Trophoblast cell (in vitro differentiated cells and primary cell): ENCODE measurements around the gene ZDHHC14.

Source experiments
- DNase-seq, 2 donors: peaks; one replicate each; pipeline ENCODE4 v3.0.0-alpha.2; 2016
- H2AFZ ChIP-seq: 2 replicates; pipeline ENCODE4 v1.6.1; 2013; ENCODE audit warnings: low read length, moderate library complexity, mild to moderate bottlenecking; ENCODE audit not compliant: insufficient read depth, poor library complexity
- H2AK5ac ChIP-seq: 2 replicates; pipeline ENCODE4 v1.6.1; 2013; ENCODE audit warnings: mild to moderate bottlenecking, low read length
- H2BK120ac ChIP-seq: 2 replicates; pipeline ENCODE4 v1.6.1; 2013; ENCODE audit warnings: low read length, mild to moderate bottlenecking, moderate library complexity; ENCODE audit not compliant: insufficient read depth, poor library complexity
- H2BK12ac ChIP-seq: 2 replicates; pipeline ENCODE4 v1.6.1; 2013; ENCODE audit warnings: mild to moderate bottlenecking, low read length, moderate library complexity
- H2BK5ac ChIP-seq: 2 replicates; pipeline ENCODE4 v1.6.1; 2013; ENCODE audit warnings: low read length, low read depth, moderate library complexity, mild to moderate bottlenecking; ENCODE audit not compliant: poor library complexity
- H3K14ac ChIP-seq: 2 replicates; pipeline ENCODE4 v1.6.1; 2013; ENCODE audit warnings: mild to moderate bottlenecking, low read length
- H3K18ac ChIP-seq: 2 replicates; pipeline ENCODE4 v1.6.1; 2013; ENCODE audit warnings: mild to moderate bottlenecking, low read length
- H3K23ac ChIP-seq: 2 replicates; pipeline ENCODE4 v1.6.1; 2013; ENCODE audit warnings: low read length
- H3K27ac ChIP-seq: 2 replicates; pipeline ENCODE4 v1.5.1; 2013; ENCODE audit warnings: low read depth, mild to moderate bottlenecking, inconsistent platforms, low read length, moderate library complexity
- H3K27me3 ChIP-seq: 2 replicates; pipeline ENCODE4 v1.6.1; 2013; ENCODE audit warnings: inconsistent platforms, mild to moderate bottlenecking, low read length, moderate library complexity; ENCODE audit not compliant: insufficient read depth
- H3K36me3 ChIP-seq, 2 experiments: 1 replicate in 1 of 2; 2 replicates in 1 of 2; pipeline ENCODE4 v1.6.1; 2013; ENCODE audit warnings: low read length in 2 of 2, mild to moderate bottlenecking in 2 of 2, moderate library complexity in 1 of 2; ENCODE audit not compliant: insufficient read depth in 2 of 2, control insufficient read depth in 1 of 2
- H3K4ac ChIP-seq: 2 replicates; pipeline ENCODE4 v1.6.1; 2013; ENCODE audit warnings: low read depth, mild to moderate bottlenecking, low read length, moderate library complexity
- H3K4me1 ChIP-seq, 2 experiments: 1 replicate in 1 of 2; 2 replicates in 1 of 2; pipeline ENCODE4 v1.6.1; 2013; ENCODE audit warnings: low read length in 2 of 2, mild to moderate bottlenecking in 2 of 2, moderate library complexity in 1 of 2; ENCODE audit not compliant: insufficient read depth in 2 of 2, control insufficient read depth in 1 of 2
- H3K4me2 ChIP-seq: 2 replicates; pipeline ENCODE4 v1.6.1; 2013; ENCODE audit warnings: inconsistent platforms, mild to moderate bottlenecking, low read length, moderate library complexity
- H3K4me3 ChIP-seq: 2 replicates; pipeline ENCODE4 v1.5.1; 2013; ENCODE audit warnings: mild to moderate bottlenecking, low read depth, low read length, inconsistent platforms
- H3K79me1 ChIP-seq: one replicate; pipeline ENCODE4 v1.6.1; 2013; ENCODE audit warnings: low read length
- H3K79me2 ChIP-seq: 2 replicates; pipeline ENCODE4 v1.6.1; 2013; ENCODE audit warnings: low read length, mild to moderate bottlenecking; ENCODE audit not compliant: control insufficient read depth, insufficient read depth, poor library complexity
- H3K9ac ChIP-seq: 2 replicates; pipeline ENCODE4 v1.6.1; 2013; ENCODE audit warnings: mild to moderate bottlenecking, low read length
- H3K9me3 ChIP-seq: 2 replicates; pipeline ENCODE4 v1.6.1; 2013; ENCODE audit warnings: low read depth, mild to moderate bottlenecking, control low read depth, inconsistent platforms, low read length; ENCODE audit not compliant: insufficient read depth
- H4K12ac ChIP-seq: 2 replicates; pipeline ENCODE4 v1.6.1; 2013; ENCODE audit warnings: low read depth, mild to moderate bottlenecking, low read length, moderate library complexity
- H4K8ac ChIP-seq: 2 replicates; pipeline ENCODE4 v1.6.1; 2013; ENCODE audit warnings: low read depth, mild to moderate bottlenecking, low read length, moderate library complexity
- H4K91ac ChIP-seq: one replicate; pipeline ENCODE4 v1.6.1; 2013; ENCODE audit warnings: low read depth, mild to moderate bottlenecking, low read length, moderate library complexity
- WGBS: extraction: QIAGEN DNeasy Blood & Tissue Kit; methylation state at CpG from one replicate; pipeline ENCODE4 v1.1.7; 2013; ENCODE audit warnings: missing lambda C conversion rate; ENCODE audit not compliant: insufficient read length, insufficient coverage; ENCODE audit errors: extremely low coverage; 5-methylcytosine and 5-hydroxymethylcytosine counted together

Gene ZDHHC14

DNA sequence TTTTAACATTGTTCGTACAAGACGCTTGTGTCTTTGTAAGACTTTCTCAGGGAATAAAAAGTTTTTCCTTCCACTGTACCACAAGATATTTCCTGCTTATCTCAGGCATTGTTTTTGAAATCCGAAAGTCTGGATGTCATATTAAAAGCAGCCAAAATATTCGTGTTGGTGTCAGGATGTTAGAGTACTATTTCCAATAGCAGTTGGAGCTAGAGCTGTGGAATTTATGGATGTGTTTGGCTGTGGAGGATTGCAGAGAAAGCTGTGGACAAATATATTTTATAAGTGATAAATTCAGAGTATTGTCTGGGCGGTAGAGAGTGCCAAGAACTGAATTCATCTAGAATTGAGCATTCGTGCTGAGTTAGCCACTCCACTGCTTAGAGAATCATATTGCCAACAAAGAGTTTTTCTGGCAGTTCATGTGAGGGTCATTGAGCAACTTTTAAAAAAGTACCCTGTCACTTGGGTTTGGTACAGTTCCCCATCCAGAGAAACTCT lies 57.7 kb downstream of the ZDHHC14 start:
- H4K12ac ChIP-seq = no peak overlapping the region
- peaks cover 0 to 2% of the 10 kb centered on the region in 2 experiments for H3K4me1 ChIP-seq
- no peak overlapping the region for H2BK120ac ChIP-seq
- H3K9ac ChIP-seq = no peak overlapping the region
- H4K8ac ChIP-seq = no peak overlapping the region
- H3K27me3 ChIP-seq = no peaks in the 10 kb centered on the region
- H3K9me3 ChIP-seq = no peaks in the 10 kb centered on the region
- H3K23ac ChIP-seq = no peak overlapping the region
- H2AFZ ChIP-seq = no peak overlapping the region
- peak in 1 of 2 donors; percentile 60 for DNase-seq
- no peak overlapping the region for H3K14ac ChIP-seq
- H3K4me2 ChIP-seq = no peak overlapping the region
- H3K79me1 ChIP-seq = no peaks in the 10 kb centered on the region
- no peaks in the 10 kb centered on the region for H3K36me3 ChIP-seq
- H3K79me2 ChIP-seq = no peaks in the 10 kb centered on the region
- H3K4ac ChIP-seq = no peak overlapping the region
- no peak overlapping the region for H2BK5ac ChIP-seq
- no peak overlapping the region for H4K91ac ChIP-seq
- H3K27ac ChIP-seq = no peak overlapping the region
- no peak overlapping the region for H2AK5ac ChIP-seq
- WGBS = no CpG with 5 or more reads among the region's 6 CpGs
- no peak overlapping the region for H3K18ac ChIP-seq
- no peak overlapping the region for H3K4me3 ChIP-seq
- H2BK12ac ChIP-seq = no peak overlapping the region

DNA sequence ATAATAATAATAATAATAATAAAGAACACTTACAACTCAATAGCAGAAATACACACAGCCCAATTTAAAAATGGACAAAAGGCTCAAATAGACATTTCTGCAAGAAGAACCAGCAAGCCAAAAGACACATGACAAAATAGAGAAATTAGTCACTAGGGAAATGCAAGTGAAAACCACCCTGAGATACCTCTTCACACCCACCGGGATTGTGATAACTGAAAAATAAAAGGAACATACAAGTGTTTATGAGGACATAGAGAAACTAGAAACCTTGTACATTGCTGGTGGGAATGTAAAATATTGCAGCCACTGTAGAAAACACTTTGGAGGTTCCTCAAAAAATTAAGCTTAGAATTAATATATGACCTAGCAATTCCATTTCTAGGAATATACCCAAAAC lies 59.2 kb downstream of the ZDHHC14 start:
- Histone ChIP-seq H2AFZ (no peak overlapping the region), H3K4me3 (no peak overlapping the region), H3K9ac (no peak overlapping the region), H3K36me3 (no peaks in the 10 kb centered on the region), H3K18ac (no peak overlapping the region), H3K14ac (no peak overlapping the region), H3K23ac (no peak overlapping the region), H3K79me2 (no peaks in the 10 kb centered on the region), H3K27me3 (no peaks in the 10 kb centered on the region), H3K27ac (no peak overlapping the region), H3K4ac (no peak overlapping the region), H3K4me1 (peaks cover 0 to 2% of the 10 kb centered on the region in 2 experiments), H2BK120ac (no peak overlapping the region), H2BK12ac (no peak overlapping the region), H2AK5ac (no peak overlapping the region), H2BK5ac (no peak overlapping the region), H4K8ac (no peak overlapping the region), H4K91ac (no peak overlapping the region), H4K12ac (no peak overlapping the region), H3K4me2 (no peak overlapping the region), H3K9me3 (no peaks in the 10 kb centered on the region), H3K79me1 (no peaks in the 10 kb centered on the region)
- no peak for DNase-seq
- WGBS = no CpG with 5 or more reads among the region's 1 CpG

DNA sequence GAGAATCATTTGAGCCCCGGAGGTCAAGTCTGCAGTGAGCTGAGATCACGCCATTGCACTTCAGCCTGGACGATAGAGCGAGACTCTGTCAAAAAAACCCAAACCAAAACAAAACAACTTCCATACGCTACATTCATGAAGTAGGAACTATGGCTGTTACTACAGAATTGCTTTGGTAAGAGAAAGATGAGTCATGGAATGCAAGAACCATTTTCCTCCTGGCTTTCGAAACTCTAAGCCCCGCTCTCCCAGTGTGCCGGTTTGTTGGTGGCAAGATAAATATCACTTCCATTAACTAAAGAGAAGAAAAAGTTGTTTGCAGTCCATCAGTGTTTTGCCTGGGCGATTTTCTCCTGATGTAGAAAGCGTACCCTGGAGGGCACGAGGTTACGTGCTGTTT lies 61.3 kb downstream of the ZDHHC14 start:
- Histone ChIP-seq H3K79me1 (no peaks in the 10 kb centered on the region), H3K4me2 (no peak overlapping the region), H4K91ac (no peak overlapping the region), H3K4me1 (peaks cover 0 to 2% of the 10 kb centered on the region in 2 experiments), H3K4ac (no peak overlapping the region), H3K9me3 (no peaks in the 10 kb centered on the region), H2BK5ac (no peak overlapping the region), H2BK12ac (no peak overlapping the region), H3K9ac (no peak overlapping the region), H3K23ac (no peak overlapping the region), H4K8ac (no peak overlapping the region), H2AFZ (no peak overlapping the region), H3K27ac (no peak overlapping the region), H2BK120ac (no peak overlapping the region), H3K36me3 (no peaks in the 10 kb centered on the region), H3K18ac (no peak overlapping the region), H3K27me3 (no peaks in the 10 kb centered on the region), H3K4me3 (no peak overlapping the region), H2AK5ac (no peak overlapping the region), H4K12ac (no peak overlapping the region), H3K14ac (no peak overlapping the region), H3K79me2 (no peaks in the 10 kb centered on the region)
- WGBS = no CpG with 5 or more reads among the region's 12 CpGs
- DNase-seq = peak; percentile 67 to 88

DNA sequence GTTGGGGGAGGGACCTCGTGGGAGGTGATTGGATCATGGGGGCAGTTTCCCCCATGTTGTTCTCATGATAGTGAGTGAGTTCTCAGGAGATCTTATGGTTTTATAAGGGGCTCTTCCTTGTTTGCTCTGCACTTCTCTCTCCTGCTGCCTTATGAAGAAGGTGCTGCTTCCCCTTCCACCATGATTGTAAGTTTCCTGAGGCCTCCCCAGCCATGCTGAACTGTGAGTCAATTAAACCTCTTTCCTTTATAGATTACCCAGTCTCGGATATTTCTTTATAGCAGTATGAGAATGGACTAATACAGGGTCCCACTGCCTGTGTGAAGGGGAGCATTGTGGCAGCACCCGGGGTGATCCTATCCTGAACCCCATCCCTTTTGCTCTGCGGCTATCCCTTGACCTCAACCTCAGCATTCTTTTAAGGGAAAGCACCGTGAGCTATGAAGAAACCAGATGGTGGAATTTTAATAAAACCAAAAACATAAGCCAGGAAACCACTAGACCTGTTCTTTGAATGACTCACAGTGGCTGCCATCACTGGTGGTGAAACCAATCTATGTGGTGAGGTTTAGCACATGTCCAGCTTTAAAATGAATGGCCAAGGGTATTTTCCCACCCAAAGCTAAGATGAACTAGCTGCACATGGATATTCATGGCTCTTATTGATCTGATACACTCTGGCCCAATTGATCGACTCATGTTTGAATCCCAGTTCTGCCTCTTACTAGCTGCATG lies 62.2 kb downstream of the ZDHHC14 start:
- no peaks in the 10 kb centered on the region for H3K79me1 ChIP-seq
- H3K4me3 ChIP-seq = no peak overlapping the region
- H3K9me3 ChIP-seq = no peaks in the 10 kb centered on the region
- no peak overlapping the region for H2AK5ac ChIP-seq
- H3K23ac ChIP-seq = no peak overlapping the region
- H2BK5ac ChIP-seq = no peak overlapping the region
- H3K18ac ChIP-seq = no peak overlapping the region
- H2AFZ ChIP-seq = no peak overlapping the region
- H3K36me3 ChIP-seq = no peaks in the 10 kb centered on the region
- no peak overlapping the region for H3K9ac ChIP-seq
- H4K91ac ChIP-seq = no peak overlapping the region
- H3K4me1 ChIP-seq = peaks cover 0 to 2% of the 10 kb centered on the region in 2 experiments
- H3K14ac ChIP-seq = no peak overlapping the region
- H4K8ac ChIP-seq = no peak overlapping the region
- no peaks in the 10 kb centered on the region for H3K79me2 ChIP-seq
- H2BK120ac ChIP-seq = no peak overlapping the region
- WGBS = no CpG with 5 or more reads among the region's 6 CpGs
- no peak overlapping the region for H2BK12ac ChIP-seq
- no peaks in the 10 kb centered on the region for H3K27me3 ChIP-seq
- no peak overlapping the region for H3K27ac ChIP-seq
- no peak overlapping the region for H4K12ac ChIP-seq
- DNase-seq = peak in 1 of 2 donors; percentile 35
- no peak overlapping the region for H3K4ac ChIP-seq
- H3K4me2 ChIP-seq = no peak overlapping the region
